Astrocyte (in vitro differentiated cells and primary cell): Measurements from ENCODE around the gene AKAP8. TPM values are rescaled to one million over a fixed set of nuclear protein-coding genes. Genes with fewer than 3 reads are reported as not detected.
"Not testable (repeated sequence)": the region's sequence is repeated elsewhere in the genome, so short reads cannot be mapped to it uniquely, and the experiment has no call there.

Experiments
- DNase-seq: peaks from one replicate; pipeline ENCODE4 v3.0.0-alpha.2; 2010; ENCODE audit warnings: low read depth
- FAIRE-seq: peaks from 2 replicates; lab custom pipeline; 2011; peaks lifted over from hg19 to GRCh38; lab: Jason Lieb, UNC
- H2AFZ ChIP-seq: 2 replicates; pipeline ENCODE4 v1.6.0; 2012; ENCODE audit warnings: low read depth, low read length, inconsistent platforms
- H3K27ac ChIP-seq: 2 replicates; pipeline ENCODE4 v1.5.1; 2011; ENCODE audit warnings: low read depth, low read length, inconsistent platforms
- H3K27me3 ChIP-seq: 2 replicates; pipeline ENCODE4 v1.6.0; 2011; ENCODE audit warnings: low read length, inconsistent platforms; ENCODE audit not compliant: insufficient read depth
- H3K36me3 ChIP-seq: 2 replicates; pipeline ENCODE4 v1.5.1; 2011; ENCODE audit warnings: low read length, inconsistent platforms; ENCODE audit not compliant: insufficient read depth
- H3K4me1 ChIP-seq: 2 replicates; pipeline ENCODE4 v1.5.1; 2011; ENCODE audit warnings: low read length, inconsistent platforms; ENCODE audit not compliant: insufficient read depth
- H3K4me2 ChIP-seq: 2 replicates; pipeline ENCODE4 v1.6.0; 2012; ENCODE audit warnings: low read length, inconsistent platforms
- H3K4me3 ChIP-seq: 2 replicates; pipeline ENCODE4 v1.5.1; 2011; ENCODE audit warnings: low read depth, mild to moderate bottlenecking, low read length, inconsistent platforms; ENCODE audit not compliant: insufficient read depth
- H3K79me2 ChIP-seq: 2 replicates; pipeline ENCODE4 v1.6.0; 2012; ENCODE audit warnings: mild to moderate bottlenecking, low read length, inconsistent platforms; ENCODE audit not compliant: insufficient read depth
- H3K9ac ChIP-seq: 2 replicates; pipeline ENCODE4 v1.6.0; 2012; ENCODE audit warnings: mild to moderate bottlenecking, low read length, inconsistent platforms
- H3K9me3 ChIP-seq: 2 replicates; pipeline ENCODE4 v1.5.1; 2012; ENCODE audit warnings: low read depth, mild to moderate bottlenecking, low read length, inconsistent platforms; ENCODE audit not compliant: insufficient read depth
- H4K20me1 ChIP-seq: 2 replicates; pipeline ENCODE4 v1.6.0; 2012; ENCODE audit warnings: low read length, inconsistent platforms; ENCODE audit not compliant: insufficient read depth
- H3K27ac Mint-ChIP-seq: one replicate; pipeline ENCODE4 v1.8.0; 2021; ENCODE audit warnings: mild to moderate bottlenecking, mixed read lengths; ENCODE audit not compliant: unreplicated experiment
- H3K27me3 Mint-ChIP-seq: one replicate; pipeline ENCODE4 v1.8.0; 2021; ENCODE audit warnings: low read depth, mixed read lengths; ENCODE audit not compliant: unreplicated experiment
- H3K36me3 Mint-ChIP-seq: one replicate; pipeline ENCODE4 v1.8.0; 2021; ENCODE audit warnings: low read depth, mixed read lengths; ENCODE audit not compliant: unreplicated experiment
- H3K4me1 Mint-ChIP-seq: one replicate; pipeline ENCODE4 v1.8.0; 2021; ENCODE audit warnings: low read depth, mixed read lengths; ENCODE audit not compliant: unreplicated experiment
- H3K4me3 Mint-ChIP-seq: one replicate; pipeline ENCODE4 v1.8.0; 2021; ENCODE audit warnings: mild to moderate bottlenecking, moderate library complexity, mixed read lengths; ENCODE audit not compliant: unreplicated experiment
- H3K9me3 Mint-ChIP-seq: one replicate; pipeline ENCODE4 v1.8.0; 2021; ENCODE audit warnings: mild to moderate bottlenecking, mixed read lengths; ENCODE audit not compliant: unreplicated experiment
- CTCF ChIP-seq: IDR thresholded peaks from 2 replicates; pipeline ENCODE4 v1.5.1; 2011; ENCODE audit warnings: low read depth, mild to moderate bottlenecking, inconsistent platforms, low read length, moderate library complexity; ENCODE audit not compliant: insufficient read depth
- EZH2 ChIP-seq: IDR thresholded peaks from 2 replicates; pipeline ENCODE4 v1.6.1; 2012; ENCODE audit warnings: mild to moderate bottlenecking, low read length, inconsistent platforms; ENCODE audit not compliant: insufficient read depth
- total RNA-seq: library from RNA; stranded (reverse); gene quantifications from 2 replicates; pipeline ENCODE4 v1.2.1, GENCODE V29; 2021

The AKAP8 gene
- total RNA-seq, 1 donor from 2014 or later: 40.1 TPM

GRCh38 chr19:15417699-15418098, 38.1 kb upstream of the AKAP8 start:
- peaks cover 59% of the 10 kb centered on the region for H3K79me2 ChIP-seq
- no peaks in the 10 kb centered on the region for H3K27me3 ChIP-seq
- DNase-seq: peak; percentile 34
- peak overlapping the region; percentile 86 for H3K27ac ChIP-seq
- H3K9me3 ChIP-seq: no peaks in the 10 kb centered on the region
- Mint-ChIP-seq H3K9me3 (no peaks in the 10 kb centered on the region), H3K4me3 (peak overlapping the region; percentile 92), H3K27me3 (no peaks in the 10 kb centered on the region), H3K4me1 (peaks cover 13% of the 10 kb centered on the region), H3K27ac (peak overlapping the region; percentile 99), H3K36me3 (peaks cover 14% of the 10 kb centered on the region)
- no peak overlapping the region for H2AFZ ChIP-seq
- peak overlapping the region; percentile 93 for H3K4me2 ChIP-seq
- H3K4me3 ChIP-seq: peak overlapping the region; percentile 91
- peaks cover 53% of the 10 kb centered on the region for H4K20me1 ChIP-seq
- TF ChIP-seq EZH2 (no peak), CTCF (no peak)
- H3K36me3 ChIP-seq: peaks cover 9% of the 10 kb centered on the region
- H3K4me1 ChIP-seq: peaks cover 13% of the 10 kb centered on the region
- no peak for FAIRE-seq
- peak overlapping the region; percentile 93 for H3K9ac ChIP-seq

DNA sequence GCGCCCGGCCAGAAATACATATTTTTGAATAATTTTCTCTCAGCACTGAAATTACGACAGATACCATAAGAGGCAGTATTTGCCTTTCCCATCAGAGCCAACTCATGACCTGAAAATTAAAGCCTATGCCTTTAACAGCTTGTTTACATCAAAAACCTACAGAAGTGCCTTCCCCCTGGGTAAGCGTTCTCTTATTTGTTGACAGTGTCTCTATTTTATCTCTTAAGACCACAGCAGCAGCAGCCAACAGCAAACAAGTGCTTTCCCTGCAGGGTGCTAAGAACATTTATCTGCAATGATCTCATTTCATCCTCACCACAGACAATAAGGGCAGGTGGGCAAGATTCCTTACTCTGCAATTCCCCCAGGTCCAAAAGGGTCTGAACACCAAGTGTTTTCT, 33.2 kb upstream of the AKAP8 start:
- Mint-ChIP-seq H3K27me3 (no peaks in the 10 kb centered on the region), H3K27ac (no peak overlapping the region), H3K4me3 (peak overlapping the region; percentile 30), H3K4me1 (peaks cover 12% of the 10 kb centered on the region), H3K9me3 (no peaks in the 10 kb centered on the region), H3K36me3 (peaks cover 13% of the 10 kb centered on the region)
- Histone ChIP-seq H3K79me2 (peaks cover 98% of the 10 kb centered on the region), H3K9me3 (no peaks in the 10 kb centered on the region), H3K27me3 (no peaks in the 10 kb centered on the region), H2AFZ (no peak overlapping the region), H4K20me1 (peaks cover 95% of the 10 kb centered on the region), H3K9ac (no peak overlapping the region), H3K36me3 (peaks cover 15% of the 10 kb centered on the region), H3K4me2 (no peak overlapping the region), H3K4me1 (peaks cover 7% of the 10 kb centered on the region), H3K27ac (no peak overlapping the region), H3K4me3 (no peak overlapping the region)
- no peak for DNase-seq
- no peak for FAIRE-seq
- TF ChIP-seq EZH2: no peak
- no peak for TF ChIP-seq CTCF

GRCh38 chr19:15411351-15411750, 31.8 kb upstream of the AKAP8 start:
- H3K36me3 ChIP-seq: peaks cover 16% of the 10 kb centered on the region
- not testable (repeated sequence) for DNase-seq, H2AFZ ChIP-seq, H3K4me3 Mint-ChIP-seq, H3K4me1 Mint-ChIP-seq, H3K9me3 ChIP-seq, H3K27me3 ChIP-seq, FAIRE-seq, H3K4me1 ChIP-seq, H3K27ac ChIP-seq, H3K9ac ChIP-seq, H3K9me3 Mint-ChIP-seq, H3K27ac Mint-ChIP-seq, H3K27me3 Mint-ChIP-seq, H3K4me2 ChIP-seq, H3K4me3 ChIP-seq
- peaks cover 15% of the 10 kb centered on the region for H3K36me3 Mint-ChIP-seq
- H3K79me2 ChIP-seq: peaks cover 98% of the 10 kb centered on the region
- peaks cover 95% of the 10 kb centered on the region for H4K20me1 ChIP-seq
